CD4-positive, alpha-beta T cell (primary cell): Measurements from ENCODE around the gene CARD9. TPM values are rescaled to one million over a fixed set of nuclear protein-coding genes. Genes with fewer than 3 reads are reported as not detected.

ENCODE experiments used
- ATAC-seq: fragments of 200-7000 bp; cut with Tn5 transposase; one replicate; pipeline ENCODE4 v1.10.0; 2022; ENCODE audit warnings: mild to moderate bottlenecking; ENCODE audit not compliant: poor library complexity
- CTCF ChIA-PET: fragments of 350-600 bp; sonication (Branson Sonifier 250); formaldehyde crosslinking; loops from one replicate; lab custom pipeline; 2021; ENCODE audit warnings: antibody characterized with exemption, inconsistent platforms; lab: Charles Lee
- POLR2A ChIA-PET: fragments of 350-600 bp; sonication (Branson Sonifier 250); formaldehyde crosslinking; loops from one replicate; lab custom pipeline; 2021; ENCODE audit warnings: antibody characterized with exemption, inconsistent platforms; lab: Charles Lee
- DNase-seq, 14 experiments: peaks; one replicate each; pipeline ENCODE4 v3.0.0-alpha.2; 2013 to 2020; ENCODE audit warnings: mixed read lengths in 2 of 14
- H3K27ac ChIP-seq, 2 donors: one replicate each; pipeline versions ENCODE4 v1.5.1 to v1.7.0; 2013; ENCODE audit warnings: low read length in 2 of 2, low read depth in 1 of 2, mild to moderate bottlenecking in 1 of 2
- H3K27me3 ChIP-seq, 2 experiments: 1 replicate in 1 of 2; 2 replicates in 1 of 2; pipeline versions ENCODE4 v1.6.1 to v1.7.0; 2013; ENCODE audit warnings: low read length in 2 of 2, control low read depth in 1 of 2, mild to moderate bottlenecking in 1 of 2, moderate library complexity in 1 of 2; ENCODE audit not compliant: insufficient read depth in 2 of 2, control insufficient read depth in 1 of 2
- H3K36me3 ChIP-seq: one replicate; pipeline ENCODE4 v1.6.1; 2013; ENCODE audit warnings: low read length, control low read depth; ENCODE audit not compliant: insufficient read depth
- H3K4me1 ChIP-seq: one replicate; pipeline ENCODE4 v1.6.1; 2013; ENCODE audit warnings: low read length, control low read depth; ENCODE audit not compliant: insufficient read depth
- H3K4me3 ChIP-seq: one replicate; pipeline ENCODE4 v1.5.1; 2013; ENCODE audit warnings: mild to moderate bottlenecking, low read length, moderate library complexity
- H3K9me3 ChIP-seq, 2 experiments: 1 replicate in 1 of 2; 2 replicates in 1 of 2; pipeline versions ENCODE4 v1.6.1 to v1.7.0; 2013; ENCODE audit warnings: low read length in 2 of 2, mild to moderate bottlenecking in 2 of 2, control low read depth in 1 of 2, moderate library complexity in 1 of 2; ENCODE audit not compliant: control insufficient read depth in 1 of 2, insufficient read depth in 1 of 2
- H3K27ac Mint-ChIP-seq: one replicate; pipeline ENCODE4 v1.8.0; 2020; ENCODE audit warnings: mixed read lengths
- H3K27me3 Mint-ChIP-seq: one replicate; pipeline ENCODE4 v1.8.0; 2021; ENCODE audit warnings: mixed read lengths
- H3K36me3 Mint-ChIP-seq: one replicate; pipeline ENCODE4 v1.8.0; 2021; ENCODE audit warnings: low read depth, mixed read lengths
- H3K4me1 Mint-ChIP-seq: one replicate; pipeline ENCODE4 v1.8.0; 2021; ENCODE audit warnings: low read depth, mixed read lengths
- H3K4me3 Mint-ChIP-seq: one replicate; pipeline ENCODE4 v1.8.0; 2020; ENCODE audit warnings: mild to moderate bottlenecking, mixed read lengths
- H3K9me3 Mint-ChIP-seq: one replicate; pipeline ENCODE4 v1.8.0; 2020; ENCODE audit warnings: mixed read lengths
- intact Hi-C, 2 experiments: fragments of 100-400 bp; cut with DNase I in 1 of 2; cut with micrococcal nuclease in 1 of 2; formaldehyde crosslinking; loops; one replicate each; pipeline versions ENCODE4 v1.15.1 to v1.9.0; 2023 to 2025; cut with DNase I, micrococcal nuclease
- total RNA-seq, 174 experiments: library from RNA in 2 of 174; stranded (reverse) in 2 of 174; gene quantifications; one replicate each; pipeline ENCODE4 v1.2.3 and lab custom pipeline; 2021 to 2026
- TF ChIP-seq, protein P1 (sequence below): fragments of 200-600 bp; IDR thresholded peaks from one replicate; pipeline ENCODE4 v1.8.0; 2022; ENCODE audit warnings: antibody characterized with exemption, mild to moderate bottlenecking

The CARD9 gene
- total RNA-seq, 2 experiments from 2014 or later: 0.36 to 0.64 TPM

DNA sequence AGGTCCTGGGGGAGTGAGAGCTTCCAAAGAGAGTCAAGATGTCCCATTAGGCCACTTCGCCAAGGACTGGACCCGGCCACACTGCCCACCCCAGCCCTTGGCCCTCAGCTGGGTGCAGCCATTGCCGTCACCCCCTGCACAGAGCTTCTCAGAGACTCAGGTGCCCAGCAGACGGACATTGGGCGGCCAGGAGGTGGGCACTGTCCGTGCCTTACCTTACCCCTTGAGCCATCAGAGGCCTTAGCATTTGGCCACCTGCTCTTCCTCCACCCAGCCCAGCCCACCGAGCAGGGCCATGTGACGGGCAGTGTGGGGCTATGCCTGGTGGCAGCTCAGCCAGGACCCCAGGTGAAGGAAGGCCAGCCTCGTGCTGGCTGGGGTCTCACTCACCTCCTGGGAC is 6.6 kb downstream of the CARD9 start:
- no peak overlapping the region for H3K27ac Mint-ChIP-seq
- CTCF ChIA-PET: no interaction called here

DNA sequence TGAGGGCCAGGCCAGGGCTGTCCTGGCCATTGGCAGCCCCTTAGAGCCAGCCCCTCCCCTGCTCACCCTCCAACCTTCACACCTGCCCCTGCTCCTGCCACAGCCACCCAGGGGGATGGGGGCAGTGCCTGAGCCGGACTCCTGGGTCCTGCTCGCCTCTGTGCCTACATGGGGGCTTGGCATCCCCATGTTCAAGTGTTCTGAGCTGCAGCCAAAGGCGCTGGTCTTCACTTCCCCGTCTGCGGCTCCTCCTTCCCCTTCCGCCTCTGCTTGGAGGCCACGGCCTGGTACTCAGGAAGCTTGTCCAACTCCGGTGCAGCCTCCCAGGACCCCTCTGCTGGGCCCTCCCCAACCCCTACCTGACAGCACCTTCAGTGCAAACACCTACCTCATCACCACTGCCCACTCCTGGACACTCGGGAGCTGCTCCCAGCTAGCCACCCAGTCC is 7.7 kb downstream of the CARD9 start:
- H3K36me3 ChIP-seq: peaks cover 4% of the 10 kb centered on the region
- no peak overlapping the region for H3K27ac ChIP-seq
- peaks cover 0 to 8% of the 10 kb centered on the region in 2 experiments for H3K9me3 ChIP-seq
- TF ChIP-seq, protein P1, sequence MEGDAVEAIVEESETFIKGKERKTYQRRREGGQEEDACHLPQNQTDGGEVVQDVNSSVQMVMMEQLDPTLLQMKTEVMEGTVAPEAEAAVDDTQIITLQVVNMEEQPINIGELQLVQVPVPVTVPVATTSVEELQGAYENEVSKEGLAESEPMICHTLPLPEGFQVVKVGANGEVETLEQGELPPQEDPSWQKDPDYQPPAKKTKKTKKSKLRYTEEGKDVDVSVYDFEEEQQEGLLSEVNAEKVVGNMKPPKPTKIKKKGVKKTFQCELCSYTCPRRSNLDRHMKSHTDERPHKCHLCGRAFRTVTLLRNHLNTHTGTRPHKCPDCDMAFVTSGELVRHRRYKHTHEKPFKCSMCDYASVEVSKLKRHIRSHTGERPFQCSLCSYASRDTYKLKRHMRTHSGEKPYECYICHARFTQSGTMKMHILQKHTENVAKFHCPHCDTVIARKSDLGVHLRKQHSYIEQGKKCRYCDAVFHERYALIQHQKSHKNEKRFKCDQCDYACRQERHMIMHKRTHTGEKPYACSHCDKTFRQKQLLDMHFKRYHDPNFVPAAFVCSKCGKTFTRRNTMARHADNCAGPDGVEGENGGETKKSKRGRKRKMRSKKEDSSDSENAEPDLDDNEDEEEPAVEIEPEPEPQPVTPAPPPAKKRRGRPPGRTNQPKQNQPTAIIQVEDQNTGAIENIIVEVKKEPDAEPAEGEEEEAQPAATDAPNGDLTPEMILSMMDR: no peak
- H3K9me3 Mint-ChIP-seq: no peaks in the 10 kb centered on the region
- H3K36me3 Mint-ChIP-seq: peaks cover 8% of the 10 kb centered on the region
- H3K27me3 ChIP-seq: no peaks in the 10 kb centered on the region
- ChIA-PET CTCF (no interaction called here), POLR2A (no interaction called here)
- peaks cover 5% of the 10 kb centered on the region for H3K4me1 Mint-ChIP-seq
- intact Hi-C loops: no loop called here
- H3K4me3 Mint-ChIP-seq: no peak overlapping the region
- ATAC-seq (no peak), DNase-seq (peak in 1 of 14 experiments; percentile 32)
- H3K4me3 ChIP-seq: no peak overlapping the region
- no peak overlapping the region for H3K27ac Mint-ChIP-seq
- H3K27me3 Mint-ChIP-seq: no peaks in the 10 kb centered on the region
- H3K4me1 ChIP-seq: peaks cover 19% of the 10 kb centered on the region

More for the DNA sequence above, 6.6 kb downstream of the CARD9 start:
- Mint-ChIP-seq H3K9me3 (no peaks in the 10 kb centered on the region), H3K4me1 (peaks cover 5% of the 10 kb centered on the region), H3K27me3 (no peaks in the 10 kb centered on the region), H3K36me3 (peaks cover 8% of the 10 kb centered on the region), H3K4me3 (no peak overlapping the region)
- Histone ChIP-seq H3K4me3 (no peak overlapping the region), H3K4me1 (peaks cover 19% of the 10 kb centered on the region), H3K27ac (no peak overlapping the region), H3K36me3 (peaks cover 3% of the 10 kb centered on the region), H3K9me3 (peaks cover 0 to 8% of the 10 kb centered on the region in 2 experiments), H3K27me3 (no peaks in the 10 kb centered on the region)
- DNase-seq (no peak), ATAC-seq (no peak)
- POLR2A ChIA-PET: no interaction called here
- TF ChIP-seq, protein P1: no peak
- intact Hi-C loops: no loop called here

DNA sequence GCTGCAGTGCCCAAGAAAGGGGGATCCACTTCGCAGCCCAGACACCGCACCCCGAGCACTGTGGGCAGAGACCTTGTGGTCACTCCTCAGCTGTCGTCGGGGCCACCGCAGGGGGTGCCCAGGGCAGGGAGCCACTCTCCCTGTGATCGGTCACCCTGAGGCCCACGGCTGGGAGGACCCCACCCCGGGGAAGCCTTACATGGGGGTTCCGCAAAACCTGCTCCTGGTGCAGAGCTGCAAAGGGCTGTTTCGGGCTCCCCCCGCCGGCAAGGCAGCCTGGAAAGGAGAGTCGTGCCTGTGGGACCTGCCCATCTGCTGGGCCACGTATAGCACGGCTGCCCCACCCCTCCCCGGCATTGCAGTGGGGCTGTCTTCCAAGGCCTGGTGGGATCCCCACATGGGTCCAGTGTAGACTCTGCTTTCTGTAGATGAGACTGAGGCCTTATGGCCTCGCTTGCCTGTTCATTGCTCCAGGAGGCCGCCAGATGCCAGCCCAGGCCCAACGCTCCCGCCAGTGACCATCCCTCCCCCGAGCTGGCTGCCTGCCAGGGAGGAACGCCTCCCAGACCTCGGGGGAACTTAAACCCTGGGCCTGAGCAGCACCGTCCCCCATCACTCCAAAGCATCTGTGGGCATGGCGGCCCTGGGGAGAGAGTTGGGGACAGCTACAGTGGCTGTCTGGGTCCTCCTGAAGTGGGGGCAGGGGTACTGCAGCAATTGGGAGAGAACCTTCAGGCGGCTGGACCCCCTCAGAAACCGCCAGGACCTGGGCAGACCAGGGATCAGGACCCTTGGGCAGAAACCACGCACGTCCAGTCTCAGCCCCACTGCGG is 8.3 kb downstream of the CARD9 start:
- CTCF ChIA-PET: no interaction called here
- Histone ChIP-seq H3K4me3 (no peak overlapping the region), H3K27ac (no peak overlapping the region), H3K27me3 (no peaks in the 10 kb centered on the region), H3K4me1 (peaks cover 19% of the 10 kb centered on the region), H3K36me3 (peaks cover 4% of the 10 kb centered on the region), H3K9me3 (peaks cover 0 to 8% of the 10 kb centered on the region in 2 experiments)
- ATAC-seq (no peak), DNase-seq (no peak)
- Mint-ChIP-seq H3K27ac (no peak overlapping the region), H3K9me3 (no peaks in the 10 kb centered on the region), H3K27me3 (no peaks in the 10 kb centered on the region), H3K4me1 (peaks cover 5% of the 10 kb centered on the region), H3K4me3 (peak overlapping the region; percentile 48), H3K36me3 (peaks cover 8% of the 10 kb centered on the region)
- intact Hi-C loops: loop anchor here in 1 of 2 experiments (5.0 kb wide), 2 partner anchors 248 to 522 kb away; partner anchors contain the start of genes TMEM250 and TRAF2
- POLR2A ChIA-PET: no interaction called here
- TF ChIP-seq, protein P1: no peak
